EL (cell line): ENCODE data around the gene ZNF827.

Experiments used
- DNase-seq: peaks from one replicate; pipeline ENCODE4 v3.0.0-alpha.2; 2016

ZNF827 gene

GRCh38 chr4:145736241-145736831 is 202.3 kb downstream of the ZNF827 start:
- peak; percentile 11 for DNase-seq

GRCh38 chr4:145735827-145736226 is 202.8 kb downstream of the ZNF827 start:
- peak; percentile 11 for DNase-seq

GRCh38 chr4:145735347-145735675 is 203.3 kb downstream of the ZNF827 start:
- DNase-seq: peak; percentile 96

GRCh38 chr4:145734576-145735346 is 203.9 kb downstream of the ZNF827 start:
- peak; percentile 98 for DNase-seq

GRCh38 chr4:145734031-145734430 is 204.6 kb downstream of the ZNF827 start:
- peak; percentile 42 for DNase-seq

- DNase-seq: peak; percentile 93
These were observed 205.4 kb downstream of the ZNF827 start for GRCh38 chr4:145732895-145733880.

- no peak for DNase-seq
These were observed 206.4 kb downstream of the ZNF827 start for GRCh38 chr4:145732001-145732815.

- peak; percentile 21 for DNase-seq
These were observed 207.6 kb downstream of the ZNF827 start for GRCh38 chr4:145731028-145731427.

GRCh38 chr4:145730026-145730425 is 208.6 kb downstream of the ZNF827 start:
- DNase-seq: no peak

- DNase-seq: no peak
These were observed 215.3 kb downstream of the ZNF827 start for GRCh38 chr4:145723336-145723735.

GRCh38 chr4:145722561-145722960 is 216.1 kb downstream of the ZNF827 start:
- peak; percentile 5 for DNase-seq

- DNase-seq: no peak
These were observed 218.0 kb downstream of the ZNF827 start for GRCh38 chr4:145720656-145721055.

- DNase-seq: no peak
These were observed 218.6 kb downstream of the ZNF827 start for GRCh38 chr4:145719752-145720624.

GRCh38 chr4:145716661-145717200 is 221.9 kb downstream of the ZNF827 start:
- no peak for DNase-seq

- DNase-seq: peak; percentile 40
These were observed 222.4 kb downstream of the ZNF827 start for GRCh38 chr4:145716200-145716599.

GRCh38 chr4:145709843-145710242 is 228.8 kb downstream of the ZNF827 start:
- peak; percentile 87 for DNase-seq

GRCh38 chr4:145709336-145709735 is 229.3 kb downstream of the ZNF827 start:
- DNase-seq: no peak
